ENCODE results near the gene SH3RF1. TPM values are rescaled to one million over a fixed set of nuclear protein-coding genes. Genes with fewer than 3 reads are reported as not detected.
A peak's percentile ranks its signal among the peaks of the same experiment; 100 is the strongest.

Gene SH3RF1
- total RNA-seq, 1 experiment from 2014 or later, result 59.5 TPM

- Histone ChIP-seq H3K79me2 (ENCODE audit: insufficient read depth, low read length) (peaks cover 49% of the 10 kb centered on the region), H4K20me1 (ENCODE audit: insufficient read depth) (no peaks in the 10 kb centered on the region; the same call in 1 of the 2 replicates), H3K9me2 (ENCODE audit: insufficient read depth) (no peaks in the 10 kb centered on the region), H3K36me3 (ENCODE audit: control insufficient read depth in 1 of 2, insufficient read depth in 2 of 2, low read length in 2 of 2) (peaks cover 10 to 30% of the 10 kb centered on the region in 2 experiments; a peak in 2 of 4 replicates), H3K4me2 (ENCODE audit: low read length) (no peak overlapping the region), H3K9ac (ENCODE audit: low read length) (no peak overlapping the region), H3K4me3 (replicated peaks in 1 of 2; ENCODE audit: low read depth in 1 of 2, low read length in 2 of 2) (no peak overlapping the region), H3K9me3 (ENCODE audit: control insufficient read depth in 1 of 2, insufficient read depth in 1 of 2, low read depth in 1 of 2, low read length in 2 of 2) (no peaks in the 10 kb centered on the region), H3K27ac (ENCODE audit: low read depth, low read length) (no peak overlapping the region), H3K4me1 (ENCODE audit: control insufficient read depth in 1 of 2, insufficient read depth in 2 of 2, low read length in 2 of 2) (peaks cover 7 to 24% of the 10 kb centered on the region in 2 experiments), H3K27me3 (ENCODE audit: insufficient read depth, low read length) (no peaks in the 10 kb centered on the region), H2AFZ (ENCODE audit: low read depth, low read length, poor library complexity, severe bottlenecking) (no peak overlapping the region)
- no peak for DNase-seq (ENCODE audit: low read depth, low spot score)
- ChIA-PET RAD21 (ENCODE audit: low non-redundant PET in 1 of 2, low total read pairs in 2 of 2, uncharacterized antibody in 2 of 2, unreplicated experiment in 2 of 2) (no interaction called here), POLR2A (no interaction called here), CTCF (no interaction called here)
- TF ChIP-seq ZBTB33 (IDR thresholded peaks at IDR 0.05; ENCODE audit: extremely low read depth, insufficient replicate concordance, low read length), result no peak
- peak in 2 of 3 experiments; percentile 39 to 42; a peak in 3 of 6 replicates for TF ChIP-seq CTCF (IDR thresholded peaks at IDR 0.05 in 2 of 3, conservative IDR thresholded peaks at IDR 0.05 in 1 of 3; ENCODE audit: borderline replicate concordance in 1 of 3, insufficient read depth in 1 of 3, low read depth in 2 of 3, low read length in 2 of 3)
- TF ChIP-seq YY1 (IDR thresholded peaks at IDR 0.05; ENCODE audit: extremely low read depth, insufficient replicate concordance, low read depth, low read length), result no peak
- TF ChIP-seq ELF1 (IDR thresholded peaks at IDR 0.05; ENCODE audit: borderline replicate concordance, low read depth), result no peak
- TF ChIP-seq ATF3 (IDR thresholded peaks at IDR 0.05), result no peak
- TF ChIP-seq SRF (IDR thresholded peaks at IDR 0.05; ENCODE audit: low read depth), result no peak
- no peak for TF ChIP-seq EZH2phosphoT487 (IDR thresholded peaks at IDR 0.05; ENCODE audit: borderline replicate concordance)
- TF ChIP-seq TCF7L2 (IDR thresholded peaks at IDR 0.05; ENCODE audit: borderline replicate concordance, extremely low read depth, insufficient read depth, insufficient read length), result no peak
- TF ChIP-seq ZNF274 (IDR thresholded peaks at IDR 0.05; ENCODE audit: low read depth, low read length), result no peak
- TF ChIP-seq MAX (IDR thresholded peaks at IDR 0.05), result no peak
- TF ChIP-seq POLR2A (IDR thresholded peaks at IDR 0.05; ENCODE audit: borderline replicate concordance, extremely low read depth, insufficient read depth, insufficient read length), result no peak
- no peak for TF ChIP-seq JUND (IDR thresholded peaks at IDR 0.05)
- TF ChIP-seq CBX3 (IDR thresholded peaks at IDR 0.05; ENCODE audit: low read depth), result no peak
- TF ChIP-seq EZH2 (IDR thresholded peaks at IDR 0.05), result no peak
- TF ChIP-seq RAD21 (IDR thresholded peaks at IDR 0.05; ENCODE audit: low read depth), result 0 out of 2 replicates have a peak, but pooled peaks have one; percentile 11
- no peak for TF ChIP-seq SP1 (IDR thresholded peaks at IDR 0.05; ENCODE audit: low read depth)
- ATAC-seq, result peak; percentile 67
- no TSS peak for BruUV-seq (replicated peaks)
- intact Hi-C loops (cut with micrococcal nuclease), result no loop called here
These were observed 117.9 kb downstream of the SH3RF1 start for GRCh38 chr4:169152899-169153298.
